ENCODE measurements around the gene CD226.

The CD226 gene

DNA sequence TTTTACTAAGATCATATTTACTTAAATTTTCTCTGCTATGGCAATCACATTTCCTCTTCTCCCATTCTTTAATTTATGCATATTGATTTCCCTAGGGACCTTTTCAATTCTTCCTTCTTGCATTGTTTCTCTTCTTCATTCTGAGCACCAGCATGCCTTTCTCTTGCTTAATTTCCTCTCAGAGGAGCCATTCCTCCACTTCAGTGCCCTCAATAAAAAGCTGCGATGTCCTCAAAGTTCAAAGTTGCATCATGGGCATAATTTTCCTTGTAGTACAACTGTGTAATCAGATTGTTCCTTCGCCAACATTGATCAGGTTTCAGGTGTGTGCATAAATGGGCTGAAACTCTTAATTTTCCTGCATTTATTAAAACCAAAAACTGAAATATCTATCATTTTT lies 21.8 kb upstream of the CD226 start:
- no peak for DNase-seq (ENCODE audit: low spot score)

DNA sequence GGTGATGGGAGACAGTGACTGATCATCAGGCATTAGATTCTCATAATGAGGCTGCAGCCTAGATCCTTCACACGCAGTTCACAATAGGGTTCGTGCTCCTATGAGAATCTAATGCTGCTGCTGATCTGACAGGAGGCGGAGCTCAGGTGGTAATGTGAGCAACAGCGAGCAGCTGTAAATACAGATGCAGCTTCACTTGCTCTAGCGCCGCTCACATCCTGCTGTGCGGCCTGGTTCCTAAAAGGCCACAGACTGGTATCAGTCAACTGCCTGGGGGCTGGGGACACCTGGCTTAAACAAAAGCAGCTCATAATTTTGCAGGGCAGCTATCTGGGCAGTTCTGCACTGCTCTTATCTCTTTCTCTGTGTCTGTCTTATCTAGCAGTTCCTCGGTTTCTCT lies 20.4 kb upstream of the CD226 start:
- Histone ChIP-seq H3K27ac (ENCODE audit: poor library complexity, severe bottlenecking) (no peak overlapping the region), H3K9me3 (ENCODE audit: severe bottlenecking) (no peaks in the 10 kb centered on the region), H3K27me3 (ENCODE audit: insufficient read depth, poor library complexity, severe bottlenecking) (no peaks in the 10 kb centered on the region), H3K4me1 (ENCODE audit: insufficient read depth, poor library complexity, severe bottlenecking) (no peaks in the 10 kb centered on the region), H3K4me3 (ENCODE audit: severe bottlenecking) (no peak overlapping the region), H3K36me3 (ENCODE audit: low read depth) (no peaks in the 10 kb centered on the region)
- TF ChIP-seq, protein P1, sequence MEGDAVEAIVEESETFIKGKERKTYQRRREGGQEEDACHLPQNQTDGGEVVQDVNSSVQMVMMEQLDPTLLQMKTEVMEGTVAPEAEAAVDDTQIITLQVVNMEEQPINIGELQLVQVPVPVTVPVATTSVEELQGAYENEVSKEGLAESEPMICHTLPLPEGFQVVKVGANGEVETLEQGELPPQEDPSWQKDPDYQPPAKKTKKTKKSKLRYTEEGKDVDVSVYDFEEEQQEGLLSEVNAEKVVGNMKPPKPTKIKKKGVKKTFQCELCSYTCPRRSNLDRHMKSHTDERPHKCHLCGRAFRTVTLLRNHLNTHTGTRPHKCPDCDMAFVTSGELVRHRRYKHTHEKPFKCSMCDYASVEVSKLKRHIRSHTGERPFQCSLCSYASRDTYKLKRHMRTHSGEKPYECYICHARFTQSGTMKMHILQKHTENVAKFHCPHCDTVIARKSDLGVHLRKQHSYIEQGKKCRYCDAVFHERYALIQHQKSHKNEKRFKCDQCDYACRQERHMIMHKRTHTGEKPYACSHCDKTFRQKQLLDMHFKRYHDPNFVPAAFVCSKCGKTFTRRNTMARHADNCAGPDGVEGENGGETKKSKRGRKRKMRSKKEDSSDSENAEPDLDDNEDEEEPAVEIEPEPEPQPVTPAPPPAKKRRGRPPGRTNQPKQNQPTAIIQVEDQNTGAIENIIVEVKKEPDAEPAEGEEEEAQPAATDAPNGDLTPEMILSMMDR (IDR thresholded peaks at IDR 0.05; ENCODE audit: poor library complexity, severe bottlenecking), result no peak
- DNase-seq (ENCODE audit: low spot score) (no peak), ATAC-seq (ENCODE audit: low read depth) (no peak)

More for the DNA sequence above, 21.8 kb upstream of the CD226 start:
- Histone ChIP-seq H3K27ac (ENCODE audit: poor library complexity, severe bottlenecking) (no peak overlapping the region), H3K36me3 (ENCODE audit: low read depth) (no peaks in the 10 kb centered on the region), H3K4me3 (ENCODE audit: severe bottlenecking) (no peak overlapping the region), H3K27me3 (ENCODE audit: insufficient read depth, poor library complexity, severe bottlenecking) (no peaks in the 10 kb centered on the region), H3K9me3 (ENCODE audit: severe bottlenecking) (no peaks in the 10 kb centered on the region), H3K4me1 (ENCODE audit: insufficient read depth, poor library complexity, severe bottlenecking) (no peaks in the 10 kb centered on the region)
- no peak for ATAC-seq (ENCODE audit: low read depth)
- TF ChIP-seq, protein P1 (IDR thresholded peaks at IDR 0.05; ENCODE audit: poor library complexity, severe bottlenecking), result no peak

DNA sequence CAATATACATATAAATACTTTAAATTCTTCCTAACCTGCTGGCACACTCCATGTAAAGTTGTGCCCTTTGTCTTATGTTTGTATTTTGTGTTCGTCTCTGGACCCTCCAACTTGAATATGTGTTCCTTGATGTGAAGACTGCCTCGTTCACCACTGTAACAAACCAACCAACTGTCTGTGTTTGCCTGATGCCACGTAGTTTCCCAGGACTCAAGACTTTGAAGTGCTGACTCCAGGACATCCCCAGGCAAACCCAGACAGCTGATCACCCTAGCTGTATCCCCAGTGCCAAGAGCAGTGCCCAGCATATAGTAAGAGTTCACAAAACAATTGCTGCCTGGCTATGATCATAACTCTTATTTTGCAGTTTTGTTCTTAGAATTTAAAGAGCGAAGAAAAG lies 15.5 kb upstream of the CD226 start:
- Histone ChIP-seq H3K27me3 (ENCODE audit: insufficient read depth, poor library complexity, severe bottlenecking) (no peaks in the 10 kb centered on the region), H3K36me3 (ENCODE audit: low read depth) (no peaks in the 10 kb centered on the region), H3K9me3 (ENCODE audit: severe bottlenecking) (no peaks in the 10 kb centered on the region), H3K27ac (ENCODE audit: poor library complexity, severe bottlenecking) (no peak overlapping the region), H3K4me1 (ENCODE audit: insufficient read depth, poor library complexity, severe bottlenecking) (no peaks in the 10 kb centered on the region), H3K4me3 (ENCODE audit: severe bottlenecking) (no peak overlapping the region)
- DNase-seq (ENCODE audit: low spot score) (no peak), ATAC-seq (ENCODE audit: low read depth) (no peak)
- TF ChIP-seq, protein P1 (IDR thresholded peaks at IDR 0.05; ENCODE audit: poor library complexity, severe bottlenecking), result no peak

DNA sequence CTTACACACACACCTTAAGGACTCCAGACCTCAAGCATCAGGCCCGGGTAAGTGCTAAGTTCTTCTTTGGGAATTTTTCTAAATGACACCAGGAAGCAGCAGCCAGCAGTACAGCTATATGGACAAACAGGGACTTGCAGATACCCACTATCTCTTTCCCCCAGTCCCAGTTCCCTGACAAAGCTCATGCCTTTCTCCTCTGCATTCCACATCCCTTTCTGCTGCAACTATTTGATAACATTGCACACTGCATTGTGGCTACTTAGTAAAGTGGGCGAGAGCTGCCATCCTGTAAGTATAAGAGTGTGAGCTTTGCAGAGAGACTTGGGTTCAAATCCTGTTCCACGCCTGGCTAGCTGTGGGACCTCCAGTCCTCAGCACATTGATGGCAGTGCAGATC lies 14.0 kb upstream of the CD226 start:
- H3K4me1 ChIP-seq (ENCODE audit: insufficient read depth, poor library complexity, severe bottlenecking), result no peaks in the 10 kb centered on the region
- H3K36me3 ChIP-seq (ENCODE audit: low read depth), result no peaks in the 10 kb centered on the region
- no peak overlapping the region for H3K4me3 ChIP-seq (ENCODE audit: severe bottlenecking)
- DNase-seq (ENCODE audit: low spot score), result no peak
- H3K9me3 ChIP-seq (ENCODE audit: severe bottlenecking), result no peaks in the 10 kb centered on the region
- H3K27ac ChIP-seq (ENCODE audit: poor library complexity, severe bottlenecking), result no peak overlapping the region
- no peak for ATAC-seq (ENCODE audit: low read depth)
- H3K27me3 ChIP-seq (ENCODE audit: insufficient read depth, poor library complexity, severe bottlenecking), result no peaks in the 10 kb centered on the region
- TF ChIP-seq, protein P1 (IDR thresholded peaks at IDR 0.05; ENCODE audit: poor library complexity, severe bottlenecking), result no peak

DNA sequence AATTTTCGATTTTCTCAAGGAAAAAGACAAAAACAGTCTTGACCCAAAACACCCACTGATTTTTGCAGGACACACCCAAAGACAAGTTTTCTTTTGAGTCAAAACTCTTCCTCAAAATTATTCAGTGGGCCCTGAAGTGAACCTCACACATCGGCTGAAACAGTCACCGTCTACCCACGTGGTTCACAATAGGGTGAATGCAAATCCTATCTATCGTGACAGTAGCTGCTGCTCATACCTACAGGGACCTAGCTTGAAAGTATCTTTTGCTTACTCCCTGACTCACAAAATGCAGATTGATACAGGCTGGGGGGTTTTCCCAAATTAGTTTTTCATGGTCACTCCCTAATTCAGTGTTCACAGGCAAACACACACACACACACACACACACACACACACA lies 10.7 kb upstream of the CD226 start:
- Histone ChIP-seq H3K4me1 (ENCODE audit: insufficient read depth, poor library complexity, severe bottlenecking) (no peaks in the 10 kb centered on the region), H3K9me3 (ENCODE audit: severe bottlenecking) (no peaks in the 10 kb centered on the region), H3K36me3 (ENCODE audit: low read depth) (no peaks in the 10 kb centered on the region), H3K27me3 (ENCODE audit: insufficient read depth, poor library complexity, severe bottlenecking) (no peaks in the 10 kb centered on the region), H3K4me3 (ENCODE audit: severe bottlenecking) (no peak overlapping the region), H3K27ac (ENCODE audit: poor library complexity, severe bottlenecking) (no peak overlapping the region)
- TF ChIP-seq, protein P1 (IDR thresholded peaks at IDR 0.05; ENCODE audit: poor library complexity, severe bottlenecking), result no peak
- ATAC-seq (ENCODE audit: low read depth), result no peak
- DNase-seq (ENCODE audit: low spot score), result no peak

Measured in RWPE2 (cell line).